HG02852 (cell line): ENCODE results near the gene MYO1E.
"Not testable (repeated sequence)": the region's sequence is repeated elsewhere in the genome, so short reads cannot be mapped to it uniquely, and the experiment has no call there.

Experiments
- ATAC-seq: cut with Tn5 transposase; IDR thresholded peaks from one replicate; pipeline ENCODE4 v1.9.1; 2021; ENCODE audit warnings: mild to moderate bottlenecking, moderate library complexity; ENCODE audit not compliant: unreplicated experiment

The MYO1E gene

GRCh38 chr15:59172289-59172901 is 200.3 kb downstream of the MYO1E start:
- no peak for ATAC-seq

- ATAC-seq, result no peak
These were observed 201.6 kb downstream of the MYO1E start for GRCh38 chr15:59171067-59171397.

- no peak for ATAC-seq
These were observed 202.2 kb downstream of the MYO1E start for GRCh38 chr15:59170295-59171066.

- ATAC-seq, result no peak
These were observed 203.4 kb downstream of the MYO1E start for GRCh38 chr15:59169251-59169708.

GRCh38 chr15:59168536-59168935 is 204.1 kb downstream of the MYO1E start:
- ATAC-seq, result no peak

DNA sequence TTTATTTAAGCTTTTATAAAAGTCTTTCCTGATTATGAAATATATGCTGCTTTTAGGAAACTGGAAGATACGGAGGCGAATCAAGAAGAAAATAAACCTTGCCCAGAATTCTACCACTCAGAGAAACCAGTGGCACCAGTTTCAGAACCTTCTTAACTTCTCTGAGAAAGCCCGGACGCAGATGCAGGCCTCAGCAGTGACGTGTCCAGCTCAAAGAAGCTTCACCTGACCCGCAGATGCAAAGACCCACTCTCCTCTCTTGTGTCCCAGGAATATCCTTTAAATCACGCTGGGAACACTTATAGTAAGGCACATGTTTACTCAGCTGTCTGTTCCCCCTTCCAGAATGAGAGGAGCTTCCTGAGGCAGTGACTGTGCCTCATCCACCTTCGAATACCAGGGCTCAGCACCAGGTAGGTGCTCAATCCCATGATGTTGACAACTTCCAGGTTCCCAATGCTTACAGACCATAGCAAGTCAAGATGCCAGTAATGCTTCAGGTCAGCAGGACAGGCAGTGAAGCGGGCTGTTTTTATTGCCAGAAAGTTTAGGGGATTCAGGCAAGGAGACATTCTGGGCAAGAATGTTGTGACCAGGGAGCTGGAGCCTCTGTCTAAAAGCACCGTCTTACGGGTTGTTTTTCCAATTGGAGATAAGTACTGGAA is 205.9 kb downstream of the MYO1E start:
- no peak for ATAC-seq

DNA sequence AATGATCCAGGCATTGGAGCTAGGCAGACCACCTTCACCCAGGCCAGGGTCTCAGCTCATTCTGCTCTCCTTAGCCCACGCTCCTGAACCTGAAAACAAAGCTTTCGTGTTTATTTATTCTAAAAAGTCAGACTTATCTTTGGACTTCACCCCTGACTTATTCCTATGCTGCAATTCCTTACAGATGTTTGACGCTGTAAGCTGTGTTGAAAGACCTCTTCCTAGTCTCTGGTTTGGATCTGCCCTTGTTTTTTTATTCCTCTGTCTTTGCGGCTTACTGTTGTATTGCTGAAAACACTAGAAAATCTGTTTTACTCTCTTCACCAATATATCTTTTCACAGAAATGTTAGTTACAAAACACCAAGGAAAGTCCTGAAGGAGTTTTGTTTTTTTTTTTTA is 206.5 kb downstream of the MYO1E start:
- ATAC-seq, result no peak

GRCh38 chr15:59165726-59166125 is 206.9 kb downstream of the MYO1E start:
- ATAC-seq, result no peak

GRCh38 chr15:59162080-59162479 is 210.6 kb downstream of the MYO1E start:
- ATAC-seq, result not testable (repeated sequence)

DNA sequence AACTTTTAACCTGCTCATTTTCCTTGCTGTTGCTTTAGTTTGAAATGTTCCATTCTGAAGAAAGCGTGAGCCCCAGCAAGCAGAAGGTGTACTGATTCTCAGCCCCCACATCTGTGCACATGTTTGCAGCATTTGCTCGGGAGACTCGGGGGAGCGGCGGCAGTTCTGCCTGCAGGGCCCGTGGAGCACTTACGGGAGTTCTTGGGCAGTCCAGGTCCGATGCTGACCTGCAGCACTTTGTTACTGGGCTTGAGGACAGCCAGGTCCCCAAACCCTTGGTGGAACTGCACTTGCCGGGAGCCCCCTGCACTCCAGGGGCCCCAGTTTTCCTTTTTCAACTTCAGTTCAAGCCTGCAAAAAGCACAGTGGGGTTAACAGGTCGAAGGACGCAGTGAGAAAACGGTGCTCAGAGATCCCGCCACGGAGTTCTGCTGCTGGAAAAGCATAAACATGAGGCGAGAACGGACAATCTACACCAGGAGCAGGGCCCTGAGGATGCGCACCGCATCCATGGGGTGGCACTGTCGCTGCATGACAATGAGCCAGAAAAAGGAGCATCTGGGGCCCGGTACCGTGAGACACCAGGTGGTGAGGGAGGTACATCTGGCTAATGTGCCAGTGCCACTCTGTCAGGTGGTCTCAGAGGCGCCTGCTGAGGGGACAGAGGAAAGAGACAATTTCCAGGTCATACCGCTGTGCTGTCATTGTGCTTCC is 211.6 kb downstream of the MYO1E start:
- ATAC-seq, result no peak

DNA sequence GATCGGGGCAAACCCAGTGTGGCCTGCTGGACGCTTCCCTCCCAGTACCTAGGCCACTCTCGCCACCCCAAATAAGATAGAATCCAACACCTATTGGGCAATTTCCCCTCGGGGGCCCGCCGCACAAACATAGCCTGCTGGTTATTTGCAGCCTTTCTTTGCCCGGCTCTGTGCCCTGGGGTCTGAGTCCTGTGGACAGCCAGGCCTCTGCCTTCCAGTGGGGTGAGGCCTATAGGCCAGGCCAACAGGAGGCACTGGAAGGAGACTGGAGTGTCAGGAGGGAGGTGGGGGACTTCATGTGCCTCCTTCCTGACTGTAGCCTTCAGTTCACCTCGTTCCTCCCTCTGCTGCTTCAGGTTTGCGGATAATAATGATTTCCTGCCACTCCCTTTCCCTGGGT is 213.5 kb downstream of the MYO1E start:
- ATAC-seq, result no peak

DNA sequence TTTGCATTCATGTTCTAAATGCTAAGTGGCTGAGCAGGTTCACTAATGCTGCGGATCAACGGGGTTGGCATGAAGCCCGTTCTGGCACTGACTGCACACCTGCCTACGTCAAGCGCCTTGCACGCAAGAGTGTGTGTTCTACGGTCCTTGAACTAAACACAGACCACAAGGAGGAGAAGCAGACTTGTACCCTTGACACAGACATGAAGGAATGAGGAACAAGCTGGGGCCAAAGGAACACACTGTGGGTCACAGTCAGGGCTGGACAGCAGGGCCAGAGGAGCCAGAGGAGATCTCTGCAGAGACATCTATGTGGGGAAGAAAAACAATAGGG is 214.0 kb downstream of the MYO1E start:
- ATAC-seq, result no peak

DNA sequence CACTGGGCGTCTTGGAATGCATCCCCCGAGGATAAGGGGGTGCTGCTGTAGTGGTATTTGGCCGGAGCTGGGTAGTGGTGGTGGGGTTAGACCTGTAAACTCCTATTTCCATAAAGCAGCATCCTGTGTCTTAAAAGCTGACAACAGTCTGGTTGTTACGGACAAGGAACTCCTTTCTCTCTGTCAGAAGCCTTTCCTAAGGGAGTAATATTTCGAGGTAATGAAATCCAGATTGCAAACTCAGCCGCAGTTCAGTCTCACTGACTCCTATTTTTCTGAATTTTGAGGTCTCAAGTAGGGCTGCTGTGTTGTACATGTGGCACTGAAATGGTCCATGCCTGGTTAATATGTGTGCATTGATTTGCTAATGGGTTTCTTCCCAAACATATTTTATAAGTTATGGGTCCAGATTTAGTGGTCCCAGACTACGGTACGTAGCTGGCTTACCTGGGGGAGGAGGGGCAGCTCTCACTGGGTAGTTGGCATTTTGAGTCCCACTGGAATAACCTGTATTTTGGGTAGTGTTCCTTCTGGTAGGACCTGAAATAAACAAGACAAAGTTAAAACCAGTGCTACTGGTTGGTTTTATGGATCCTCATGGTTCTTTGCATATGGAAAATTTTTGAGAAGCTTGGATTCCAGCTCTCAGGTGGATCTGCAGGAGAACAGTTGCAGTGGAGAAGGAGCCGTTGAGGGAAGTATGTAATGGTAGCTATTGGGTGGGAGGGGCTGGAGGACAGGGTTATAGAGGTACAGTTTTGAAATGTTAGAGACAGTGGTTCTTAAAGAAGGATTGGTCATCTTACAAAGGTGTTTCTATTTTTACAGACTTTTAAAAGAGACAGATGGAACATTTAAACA is 214.6 kb downstream of the MYO1E start:
- ATAC-seq, result no peak

DNA sequence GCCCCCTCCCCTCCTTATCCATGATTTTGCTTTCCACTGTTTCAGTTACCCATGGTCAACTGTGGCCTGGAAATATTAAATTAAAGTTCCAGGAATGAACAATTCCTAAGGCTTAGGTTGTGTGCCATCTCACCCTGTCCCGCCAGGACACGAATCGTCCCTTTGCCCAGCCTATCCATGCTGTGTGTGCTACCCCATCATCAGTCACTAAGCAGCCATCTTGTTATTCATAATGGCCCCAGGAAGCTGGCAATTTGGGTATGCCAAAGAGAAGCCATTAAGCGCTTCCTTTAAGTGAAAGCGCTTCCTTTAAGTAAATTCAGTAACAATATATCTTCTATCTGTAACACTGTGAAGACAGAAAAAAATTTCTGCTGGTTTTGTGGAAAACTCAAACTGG is 215.3 kb downstream of the MYO1E start:
- no peak for ATAC-seq

DNA sequence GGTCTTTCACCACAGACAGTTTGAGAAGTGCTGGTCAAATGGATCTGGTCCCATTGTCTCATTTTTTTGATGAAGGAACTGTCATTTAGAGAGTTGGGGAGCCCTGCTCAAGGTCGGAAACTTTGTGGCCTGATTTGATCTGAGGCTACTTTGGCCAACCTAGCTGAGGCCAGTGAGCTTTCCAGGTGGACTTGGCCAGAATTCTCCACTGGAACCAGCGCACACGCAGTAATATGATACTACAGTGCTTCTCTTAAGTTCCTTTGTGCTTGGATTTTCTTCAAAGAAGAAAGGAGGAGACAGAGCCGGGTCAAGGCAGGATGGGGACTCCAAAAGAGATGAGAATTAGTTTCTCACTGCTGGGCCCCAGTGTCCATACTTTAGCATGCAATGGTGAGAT is 217.2 kb downstream of the MYO1E start:
- ATAC-seq, result no peak

DNA sequence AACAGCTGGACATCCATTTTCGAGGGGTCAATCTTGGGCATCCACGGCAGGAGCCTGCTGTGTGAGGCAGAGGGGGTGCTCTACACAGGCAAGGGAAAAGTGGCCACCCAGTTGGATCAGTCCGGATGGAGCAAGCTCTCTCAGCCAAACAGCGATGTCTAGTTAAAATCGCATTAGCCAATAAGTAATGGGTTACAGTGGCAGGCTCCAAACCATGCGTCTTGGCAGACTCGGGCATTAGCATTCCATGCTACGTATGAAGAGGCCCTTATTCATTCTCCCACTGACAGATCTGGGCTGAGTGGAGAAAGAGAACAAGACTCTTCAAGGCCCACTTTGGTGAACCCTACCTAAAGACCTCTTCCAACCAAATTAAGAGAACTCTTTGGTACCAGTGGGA is 218.4 kb downstream of the MYO1E start:
- ATAC-seq, result no peak

DNA sequence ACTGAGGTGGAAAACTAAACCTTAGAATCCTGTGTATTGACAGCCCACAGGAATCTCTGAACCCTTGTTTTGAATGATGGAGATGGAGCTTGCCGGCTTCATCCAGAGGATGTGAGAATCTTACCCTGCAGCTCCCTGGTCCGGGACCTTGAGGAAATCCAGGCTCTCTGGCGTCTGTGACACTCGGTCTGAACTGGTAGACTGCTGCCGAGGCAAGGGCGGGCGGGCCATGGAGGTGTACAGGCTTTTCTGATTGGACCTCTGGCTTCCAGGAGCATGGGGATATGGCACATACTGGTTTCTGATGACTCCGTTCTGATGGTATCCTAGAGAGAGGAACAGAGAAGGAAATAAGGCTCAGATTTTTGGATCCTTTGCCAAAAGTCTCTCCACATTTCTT is 219.2 kb downstream of the MYO1E start:
- no peak for ATAC-seq

DNA sequence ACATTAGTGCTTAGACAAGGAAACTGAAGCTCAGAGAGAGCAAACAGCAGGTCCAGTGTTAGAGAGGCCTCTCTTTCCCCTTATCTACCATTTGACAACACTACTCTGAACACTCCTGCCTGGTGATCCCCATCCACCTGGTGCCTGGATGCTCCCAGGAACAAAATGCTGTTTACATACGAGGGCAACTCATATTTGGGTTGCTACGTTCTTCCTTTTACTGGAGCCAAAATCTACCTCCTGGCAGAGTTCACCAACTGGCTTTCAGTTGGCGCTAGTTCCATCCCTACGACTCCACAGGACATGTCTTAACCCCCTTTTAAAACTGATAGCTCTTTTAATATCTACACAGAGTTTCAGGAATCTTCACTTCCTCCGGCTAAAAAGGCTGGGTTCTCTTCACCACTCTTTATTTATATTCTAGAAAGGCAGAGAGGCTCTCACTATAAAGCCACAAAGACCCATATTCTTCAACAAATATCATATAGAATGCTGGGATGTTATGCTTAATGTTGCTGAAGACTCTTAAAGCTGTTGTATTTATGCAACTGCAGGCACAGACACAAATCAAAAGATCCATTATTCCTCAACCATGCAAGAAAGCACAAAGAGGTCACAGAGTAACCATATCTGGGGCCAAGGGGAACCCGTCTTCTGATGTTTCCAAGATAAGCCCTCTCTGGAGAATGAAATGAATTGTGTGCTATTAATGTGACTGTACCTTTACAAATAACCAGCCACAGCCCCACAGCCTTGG is 219.8 kb downstream of the MYO1E start:
- no peak for ATAC-seq

- ATAC-seq, result no peak
These were observed 222.5 kb downstream of the MYO1E start for GRCh38 chr15:59150185-59150584.
